ENCODE measurements around the gene PKIG. TPM values are rescaled to one million over a fixed set of nuclear protein-coding genes. Genes with fewer than 3 reads are reported as not detected.
"Not testable (repeated sequence)": the region's sequence is repeated elsewhere in the genome, so short reads cannot be mapped to it uniquely, and the experiment has no call there.

PKIG gene
- total RNA-seq, 2 donors from 2014 or later = 24.4 to 46.1 TPM

GRCh38 chr20:44559302-44559701 is 23.1 kb upstream of the PKIG start:
- no peak overlapping the region for H3K4me3 ChIP-seq
- no peak for TF ChIP-seq CTCF (IDR thresholded peaks at IDR 0.05)
- intact Hi-C loops (cut with DNase I) = no loop called here
- H3K9me3 ChIP-seq = no peaks in the 10 kb centered on the region
- no peaks in the 10 kb centered on the region for H3K36me3 ChIP-seq
- H3K4me1 ChIP-seq = peaks cover 4% of the 10 kb centered on the region
- no peak overlapping the region for H3K27ac ChIP-seq
- DNase-seq = no peak
- no peaks in the 10 kb centered on the region for H3K27me3 ChIP-seq
- H3K9ac ChIP-seq (ENCODE audit: low read depth in 2 of 2, low read length in 2 of 2) = no peak overlapping the region

DNA sequence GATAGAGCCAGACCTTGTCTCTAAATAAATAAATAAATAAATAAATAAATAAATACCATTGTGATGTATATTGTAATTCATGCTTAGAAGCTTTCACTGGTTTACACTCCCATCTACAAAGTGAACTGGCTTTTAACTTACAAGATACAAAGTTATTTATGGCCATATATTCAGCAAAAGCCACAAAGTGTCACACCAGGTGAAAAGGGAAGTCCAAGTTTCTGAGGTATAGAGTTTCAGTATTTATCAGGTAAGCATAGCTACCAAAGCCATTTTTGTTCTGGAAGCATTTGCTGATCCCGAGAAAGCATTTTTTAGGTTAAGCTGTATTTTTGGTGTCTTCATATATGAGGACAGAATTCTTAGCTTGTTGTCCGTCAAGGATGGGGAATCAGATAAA is 22.1 kb upstream of the PKIG start:
- Histone ChIP-seq H3K27ac (no peak overlapping the region), H3K9me3 (no peaks in the 10 kb centered on the region)
- intact Hi-C loops (cut with DNase I) = no loop called here

GRCh38 chr20:44560818-44561217 is 21.6 kb upstream of the PKIG start:
- H3K27me3 ChIP-seq; H3K36me3 ChIP-seq; DNase-seq; H3K4me1 ChIP-seq; H3K27ac ChIP-seq; H3K9ac ChIP-seq (ENCODE audit: low read depth in 2 of 2, low read length in 2 of 2); H3K4me3 ChIP-seq; H3K9me3 ChIP-seq; intact Hi-C loops (cut with DNase I): not testable (repeated sequence)

More for the DNA sequence above, 22.1 kb upstream of the PKIG start:
- H3K9ac ChIP-seq (ENCODE audit: low read depth in 2 of 2, low read length in 2 of 2) = no peak overlapping the region
- DNase-seq = no peak
- peaks cover 4% of the 10 kb centered on the region for H3K4me1 ChIP-seq
- TF ChIP-seq CTCF (IDR thresholded peaks at IDR 0.05) = no peak
- H3K27me3 ChIP-seq = no peaks in the 10 kb centered on the region
- H3K36me3 ChIP-seq = no peaks in the 10 kb centered on the region
- H3K4me3 ChIP-seq = no peak overlapping the region

DNA sequence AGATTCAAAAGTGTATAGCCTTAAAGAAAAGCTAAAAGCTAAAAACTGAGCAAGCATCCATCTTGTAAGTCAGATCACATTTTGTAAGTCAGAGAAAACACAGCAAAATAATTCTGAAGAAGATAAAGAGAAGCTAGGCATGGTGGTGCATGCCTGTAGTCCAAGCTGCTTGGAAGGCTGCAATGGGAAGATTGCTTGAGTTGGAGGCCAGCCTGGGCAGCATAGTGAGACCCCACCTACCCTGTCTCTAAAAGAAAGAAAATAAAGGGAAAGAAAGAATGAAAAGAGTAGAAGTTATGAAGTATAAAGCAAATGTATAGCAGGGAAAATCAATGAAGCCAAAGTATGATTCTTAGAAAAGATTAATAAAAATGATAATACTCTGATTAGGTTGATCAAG is 20.5 kb upstream of the PKIG start:
- TF ChIP-seq CTCF (IDR thresholded peaks at IDR 0.05) = no peak
- Histone ChIP-seq H3K27ac (no peak overlapping the region), H3K9ac (ENCODE audit: low read depth in 2 of 2, low read length in 2 of 2) (no peak overlapping the region), H3K4me3 (no peak overlapping the region), H3K27me3 (no peaks in the 10 kb centered on the region), H3K9me3 (no peaks in the 10 kb centered on the region), H3K36me3 (no peaks in the 10 kb centered on the region), H3K4me1 (no peaks in the 10 kb centered on the region)
- no peak for DNase-seq
- intact Hi-C loops (cut with DNase I) = no loop called here

DNA sequence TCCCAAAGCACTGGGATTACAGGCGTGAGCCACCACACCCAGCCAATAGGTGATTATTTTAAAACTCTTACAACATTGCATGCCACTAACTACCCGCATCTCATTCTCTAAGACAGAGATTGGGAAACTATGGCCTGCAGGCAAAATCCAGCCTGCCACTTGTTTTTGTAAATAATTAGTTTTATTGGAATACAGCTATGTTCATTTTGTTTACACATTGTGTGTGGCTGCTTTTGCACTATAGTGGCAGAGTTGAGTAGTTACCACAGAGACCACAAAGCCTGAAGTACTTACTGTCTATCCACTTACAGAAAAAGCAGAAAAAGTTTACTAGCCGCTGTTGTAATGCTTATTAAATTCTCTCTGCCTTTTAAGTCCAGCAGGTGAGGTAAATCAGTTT is 16.4 kb upstream of the PKIG start:
- no peak overlapping the region for H3K27ac ChIP-seq
- no peak overlapping the region for H3K9ac ChIP-seq (ENCODE audit: low read depth in 2 of 2, low read length in 2 of 2)
- H3K4me3 ChIP-seq = no peak overlapping the region
- H3K27me3 ChIP-seq = no peaks in the 10 kb centered on the region
- H3K9me3 ChIP-seq = no peaks in the 10 kb centered on the region
- intact Hi-C loops (cut with DNase I) = no loop called here
- H3K36me3 ChIP-seq = no peaks in the 10 kb centered on the region
- H3K4me1 ChIP-seq = no peaks in the 10 kb centered on the region
- no peak for TF ChIP-seq CTCF (IDR thresholded peaks at IDR 0.05)
- DNase-seq = no peak

GRCh38 chr20:44566811-44567210 is 15.6 kb upstream of the PKIG start:
- no peak for DNase-seq
- Histone ChIP-seq H3K36me3 (no peaks in the 10 kb centered on the region), H3K4me1 (no peaks in the 10 kb centered on the region), H3K27ac (no peak overlapping the region), H3K4me3 (no peak overlapping the region), H3K9me3 (no peaks in the 10 kb centered on the region), H3K27me3 (no peaks in the 10 kb centered on the region), H3K9ac (ENCODE audit: low read depth in 2 of 2, low read length in 2 of 2) (no peak overlapping the region)
- intact Hi-C loops (cut with DNase I) = no loop called here
- no peak for TF ChIP-seq CTCF (IDR thresholded peaks at IDR 0.05)

Data from colonic mucosa (tissue), 4 donors.